Body of pancreas (tissue), 4 donors: ENCODE results near the gene MRPL14.

Experiments
- POLR2A ChIP-seq, 3 donors: fragments of 450-650 bp; IDR thresholded peaks; one replicate each; pipeline ENCODE4 v1.6.1; 2016; ENCODE audit warnings: antibody characterized with exemption in 3 of 3, mild to moderate bottlenecking in 2 of 3
- TF ChIP-seq, protein P1 (sequence below), 7 experiments: fragments of 450-650 bp in 4 of 7; fragments of 200-600 bp in 3 of 7; sonication (generic) in 3 of 7; IDR thresholded peaks; one replicate each; pipeline ENCODE4 v1.5.1; 2016 to 2019; ENCODE audit warnings: antibody characterized with exemption in 7 of 7

DNA sequence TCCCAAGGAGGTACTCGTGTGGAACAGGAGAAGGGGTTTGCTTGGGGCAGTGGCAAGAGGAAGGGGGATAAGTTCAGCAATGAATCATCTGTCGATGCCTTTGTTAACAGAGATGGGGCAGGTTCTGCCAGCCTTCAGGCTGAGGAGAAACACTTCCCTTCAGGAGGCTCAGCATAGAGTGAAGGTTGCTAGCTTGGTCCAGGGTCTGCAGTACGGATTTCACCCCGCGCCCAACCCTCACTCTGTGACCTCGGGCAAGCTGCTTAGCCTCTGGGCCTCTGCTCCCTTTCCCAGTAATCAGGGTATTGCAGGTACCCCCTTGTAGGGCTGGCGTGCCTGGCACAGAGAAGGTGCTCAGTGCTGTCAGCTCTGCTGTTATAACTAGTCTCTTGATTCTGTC is 38.9 kb upstream of the MRPL14 start:
- TF ChIP-seq, protein P1, sequence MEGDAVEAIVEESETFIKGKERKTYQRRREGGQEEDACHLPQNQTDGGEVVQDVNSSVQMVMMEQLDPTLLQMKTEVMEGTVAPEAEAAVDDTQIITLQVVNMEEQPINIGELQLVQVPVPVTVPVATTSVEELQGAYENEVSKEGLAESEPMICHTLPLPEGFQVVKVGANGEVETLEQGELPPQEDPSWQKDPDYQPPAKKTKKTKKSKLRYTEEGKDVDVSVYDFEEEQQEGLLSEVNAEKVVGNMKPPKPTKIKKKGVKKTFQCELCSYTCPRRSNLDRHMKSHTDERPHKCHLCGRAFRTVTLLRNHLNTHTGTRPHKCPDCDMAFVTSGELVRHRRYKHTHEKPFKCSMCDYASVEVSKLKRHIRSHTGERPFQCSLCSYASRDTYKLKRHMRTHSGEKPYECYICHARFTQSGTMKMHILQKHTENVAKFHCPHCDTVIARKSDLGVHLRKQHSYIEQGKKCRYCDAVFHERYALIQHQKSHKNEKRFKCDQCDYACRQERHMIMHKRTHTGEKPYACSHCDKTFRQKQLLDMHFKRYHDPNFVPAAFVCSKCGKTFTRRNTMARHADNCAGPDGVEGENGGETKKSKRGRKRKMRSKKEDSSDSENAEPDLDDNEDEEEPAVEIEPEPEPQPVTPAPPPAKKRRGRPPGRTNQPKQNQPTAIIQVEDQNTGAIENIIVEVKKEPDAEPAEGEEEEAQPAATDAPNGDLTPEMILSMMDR (IDR thresholded peaks at IDR 0.05): no peak
- TF ChIP-seq POLR2A (IDR thresholded peaks at IDR 0.05): no peak
